B cell (primary cell): ENCODE data around the gene RYK. TPM values are rescaled to one million over a fixed set of nuclear protein-coding genes. Genes with fewer than 3 reads are reported as not detected.

Experiments
- ATAC-seq: fragments of 200-7000 bp; cut with Tn5 transposase; one replicate; pipeline ENCODE4 v1.10.0; 2021; ENCODE audit warnings: low read depth, mild to moderate bottlenecking, moderate number of reproducible peaks, moderate library complexity
- CTCF ChIA-PET: fragments of 350-600 bp; sonication (Branson Sonifier 250); formaldehyde crosslinking; loops from one replicate; lab custom pipeline; 2021; ENCODE audit warnings: antibody characterized with exemption, inconsistent platforms; lab: Charles Lee
- POLR2A ChIA-PET: fragments of 350-600 bp; sonication (Branson Sonifier 250); formaldehyde crosslinking; loops from one replicate; lab custom pipeline; 2021; ENCODE audit warnings: antibody characterized with exemption; lab: Charles Lee
- DNase-seq: peaks from one replicate; pipeline ENCODE4 v3.0.0; 2013
- H2AFZ ChIP-seq: 2 replicates; pipeline ENCODE4 v1.6.1; 2012; ENCODE audit warnings: mild to moderate bottlenecking, low read depth, low read length; ENCODE audit not compliant: insufficient read depth, poor library complexity, severe bottlenecking
- H3K27ac ChIP-seq, 2 donors: 1 replicate in 1 of 2; 2 replicates in 1 of 2; pipeline ENCODE4 v1.5.1; 2012 to 2013; ENCODE audit warnings: low read length in 2 of 2, mild to moderate bottlenecking in 2 of 2, moderate library complexity in 1 of 2
- H3K27me3 ChIP-seq, 4 experiments: fragments of 200-600 bp in 1 of 4; sonication (generic) in 1 of 4; replicated peaks in 1 of 4; 1 replicate in 2 of 4; 2 replicates in 2 of 4; pipeline versions ENCODE4 v1.6.1 to v1.7.0; 2013 to 2016; ENCODE audit warnings: low read length in 3 of 4, mild to moderate bottlenecking in 2 of 4, mixed read lengths in 1 of 4, moderate library complexity in 1 of 4; ENCODE audit not compliant: insufficient read depth in 4 of 4, control insufficient read depth in 3 of 4; ENCODE audit errors: control extremely low read depth in 1 of 4
- H3K36me3 ChIP-seq, 2 experiments: replicated peaks in 1 of 2; 1 replicate in 1 of 2; 2 replicates in 1 of 2; pipeline versions ENCODE4 v1.6.1 to v1.7.1; 2013; ENCODE audit warnings: low read length in 1 of 2; ENCODE audit not compliant: insufficient read depth in 2 of 2, control insufficient read depth in 1 of 2; ENCODE audit errors: control extremely low read depth in 1 of 2, extremely low read depth in 1 of 2
- H3K4me1 ChIP-seq, 2 donors: fragments of 200-600 bp in 1 of 2; sonication (generic) in 1 of 2; 1 replicate in 1 of 2; 2 replicates in 1 of 2; pipeline versions ENCODE4 v1.5.1 to v1.6.1; 2013 to 2017; ENCODE audit warnings: low read length in 2 of 2; ENCODE audit not compliant: control insufficient read depth in 2 of 2, insufficient read depth in 2 of 2
- H3K4me2 ChIP-seq: replicated peaks from 2 replicates; pipeline ENCODE3; 2012; ENCODE audit warnings: mild to moderate bottlenecking, low read depth, low read length; ENCODE audit not compliant: poor library complexity, severe bottlenecking
- H3K4me3 ChIP-seq, 5 experiments: fragments of 200-600 bp in 1 of 5; sonication (generic) in 1 of 5; 1 replicate in 3 of 5; 2 replicates in 2 of 5; pipeline versions ENCODE4 v1.5.1 to v1.7.0; 2011 to 2016; ENCODE audit warnings: low read length in 4 of 5, mild to moderate bottlenecking in 4 of 5, low read depth in 2 of 5, control low read depth in 1 of 5, moderate library complexity in 1 of 5; ENCODE audit not compliant: insufficient read depth in 1 of 5; ENCODE audit errors: control extremely low read depth in 1 of 5, extremely low read depth in 1 of 5
- H3K79me2 ChIP-seq: fragments of 200-600 bp; sonication (generic); one replicate; pipeline ENCODE4 v1.6.0; 2016; ENCODE audit warnings: low read length; ENCODE audit not compliant: control insufficient read depth, insufficient read depth
- H3K9ac ChIP-seq: fragments of 200-600 bp; sonication (generic); 2 replicates; pipeline ENCODE4 v1.6.1; 2017; ENCODE audit warnings: mild to moderate bottlenecking, low read length, moderate library complexity
- H3K9me3 ChIP-seq, 3 donors: one replicate each; pipeline versions ENCODE4 v1.6.1 to v1.7.1; 2013; ENCODE audit warnings: low read length in 2 of 3; ENCODE audit not compliant: control insufficient read depth in 2 of 3, insufficient read depth in 1 of 3; ENCODE audit errors: control extremely low read depth in 1 of 3
- H4K20me1 ChIP-seq: 2 replicates; pipeline ENCODE4 v1.6.0; 2012; ENCODE audit warnings: mild to moderate bottlenecking, low read length; ENCODE audit not compliant: insufficient read depth, control insufficient read depth, poor library complexity, severe bottlenecking
- H3K27ac Mint-ChIP-seq: one replicate; pipeline ENCODE4 v1.8.0; 2021; ENCODE audit warnings: mixed read lengths
- H3K27me3 Mint-ChIP-seq: one replicate; pipeline ENCODE4 v1.8.0; 2021; ENCODE audit warnings: mixed read lengths
- H3K4me1 Mint-ChIP-seq: one replicate; pipeline ENCODE4 v1.8.0; 2021; ENCODE audit warnings: mixed read lengths
- H3K4me3 Mint-ChIP-seq: one replicate; pipeline ENCODE4 v1.8.0; 2021; ENCODE audit warnings: mixed read lengths
- H3K9me3 Mint-ChIP-seq: one replicate; pipeline ENCODE4 v1.8.0; 2022; ENCODE audit warnings: mixed read lengths; ENCODE audit not compliant: insufficient read depth
- EZH2 ChIP-seq: IDR thresholded peaks from 2 replicates; pipeline ENCODE4 v1.6.1; 2012; ENCODE audit warnings: borderline replicate concordance, low read depth, mild to moderate bottlenecking, moderate library complexity, low read length; ENCODE audit not compliant: insufficient read depth, poor library complexity, severe bottlenecking
- WGBS: methylation state at CpG from one replicate; pipeline ENCODE4 v1.1.5; 2013; ENCODE audit warnings: missing lambda C conversion rate; ENCODE audit not compliant: insufficient coverage; 5-methylcytosine and 5-hydroxymethylcytosine counted together
- intact Hi-C: fragments of 100-400 bp; cut with micrococcal nuclease; formaldehyde crosslinking; loops from one replicate; pipeline ENCODE4 v1.10.0; 2022
- polyA plus RNA-seq: library from polyadenylated mRNA; depleted of rRNA; stranded (reverse); fragments of >200 nt; gene quantifications from 2 replicates; pipeline ENCODE4 v1.2.3, GENCODE V29; 2012
- total RNA-seq, 2 donors: library from RNA; stranded (reverse); fragments of 120-200 nt in 1 of 2; gene quantifications; 1 replicate in 1 of 2; 2 replicates in 1 of 2; pipeline versions ENCODE4 v1.2.3 to v1.2.4, GENCODE V29; 2013 to 2022
- TF ChIP-seq, protein P1 (sequence below): fragments of 200-600 bp; IDR thresholded peaks from one replicate; pipeline ENCODE4 v1.8.0; 2022; ENCODE audit warnings: antibody characterized with exemption, mild to moderate bottlenecking

Gene RYK
- total and polyA plus RNA-seq, 2 donors (not counting 1 experiment from before 2014, with no cell fraction given) = 16.9 to 67.7 TPM

DNA sequence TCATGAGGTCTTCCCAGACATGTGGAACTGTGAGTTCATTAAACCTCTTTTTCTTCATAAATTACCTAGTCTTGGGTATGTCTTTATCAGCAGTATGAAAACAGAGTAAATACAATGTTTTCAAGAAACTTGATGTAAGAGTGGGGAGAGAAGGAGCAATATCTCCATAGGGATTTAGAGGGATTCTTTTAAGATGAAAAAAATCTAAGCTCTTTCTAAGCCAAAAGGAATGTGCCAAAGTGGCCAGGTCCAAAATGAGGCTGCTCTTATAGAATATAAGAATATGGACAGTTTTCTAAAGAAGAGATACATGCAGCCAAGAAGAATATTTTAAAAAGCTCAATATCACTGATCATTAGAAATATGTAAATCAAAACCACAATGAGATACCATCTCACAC, 23.9 kb upstream of the RYK start:
- H3K4me1 Mint-ChIP-seq = no peaks in the 10 kb centered on the region
- no peak overlapping the region for H3K4me3 Mint-ChIP-seq
- peaks cover 0 to 4% (median 0%) of the 10 kb centered on the region in 3 donors for H3K9me3 ChIP-seq
- peaks cover 58% of the 10 kb centered on the region for H3K27me3 Mint-ChIP-seq
- no peaks in the 10 kb centered on the region for H3K4me1 ChIP-seq
- DNase-seq (no peak), ATAC-seq (no peak)
- no peak overlapping the region for H2AFZ ChIP-seq
- no peak overlapping the region for H3K27ac Mint-ChIP-seq
- no peaks in the 10 kb centered on the region for H3K79me2 ChIP-seq
- H3K4me3 ChIP-seq = no peak overlapping the region
- H3K4me2 ChIP-seq = no peak overlapping the region
- H3K9me3 Mint-ChIP-seq = no peaks in the 10 kb centered on the region
- H4K20me1 ChIP-seq = no peaks in the 10 kb centered on the region
- H3K27me3 ChIP-seq = peaks cover 0 to 32% (median 5%) of the 10 kb centered on the region in 4 experiments
- intact Hi-C loops = no loop called here
- POLR2A ChIA-PET = no interaction called here
- TF ChIP-seq, protein P1, sequence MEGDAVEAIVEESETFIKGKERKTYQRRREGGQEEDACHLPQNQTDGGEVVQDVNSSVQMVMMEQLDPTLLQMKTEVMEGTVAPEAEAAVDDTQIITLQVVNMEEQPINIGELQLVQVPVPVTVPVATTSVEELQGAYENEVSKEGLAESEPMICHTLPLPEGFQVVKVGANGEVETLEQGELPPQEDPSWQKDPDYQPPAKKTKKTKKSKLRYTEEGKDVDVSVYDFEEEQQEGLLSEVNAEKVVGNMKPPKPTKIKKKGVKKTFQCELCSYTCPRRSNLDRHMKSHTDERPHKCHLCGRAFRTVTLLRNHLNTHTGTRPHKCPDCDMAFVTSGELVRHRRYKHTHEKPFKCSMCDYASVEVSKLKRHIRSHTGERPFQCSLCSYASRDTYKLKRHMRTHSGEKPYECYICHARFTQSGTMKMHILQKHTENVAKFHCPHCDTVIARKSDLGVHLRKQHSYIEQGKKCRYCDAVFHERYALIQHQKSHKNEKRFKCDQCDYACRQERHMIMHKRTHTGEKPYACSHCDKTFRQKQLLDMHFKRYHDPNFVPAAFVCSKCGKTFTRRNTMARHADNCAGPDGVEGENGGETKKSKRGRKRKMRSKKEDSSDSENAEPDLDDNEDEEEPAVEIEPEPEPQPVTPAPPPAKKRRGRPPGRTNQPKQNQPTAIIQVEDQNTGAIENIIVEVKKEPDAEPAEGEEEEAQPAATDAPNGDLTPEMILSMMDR = no peak
- no peak for TF ChIP-seq EZH2
- H3K9ac ChIP-seq = no peak overlapping the region
- H3K36me3 ChIP-seq = no peaks in the 10 kb centered on the region
- CTCF ChIA-PET = interaction anchor here (1.0 kb wide), 1 partner anchor 62 kb away, joined by 8 read pairs; no protein-coding TSS in a partner anchor
- no peak overlapping the region for H3K27ac ChIP-seq

DNA sequence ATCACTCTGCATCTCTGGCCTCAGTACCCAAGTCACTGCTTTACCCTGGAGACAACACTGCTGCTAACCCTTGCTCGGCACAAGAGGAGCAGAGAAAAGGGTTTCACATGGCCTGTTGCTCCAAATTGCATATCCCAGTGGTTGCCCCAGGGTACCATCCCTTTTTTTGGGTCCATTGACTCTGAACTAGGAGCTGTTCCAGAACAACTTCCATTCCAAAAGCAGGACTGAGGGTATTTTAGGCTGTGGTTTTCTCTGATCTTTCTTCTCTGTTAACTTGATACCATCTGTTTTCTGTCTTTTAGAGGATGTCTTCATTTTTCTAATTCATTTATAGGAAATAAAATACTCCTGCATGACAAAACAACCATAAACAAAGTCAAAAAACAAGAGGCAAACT, 17.3 kb upstream of the RYK start:
- H3K27me3 Mint-ChIP-seq = peaks cover 52% of the 10 kb centered on the region
- no peaks in the 10 kb centered on the region for H3K79me2 ChIP-seq
- H3K4me1 Mint-ChIP-seq = no peaks in the 10 kb centered on the region
- H3K4me3 Mint-ChIP-seq = no peak overlapping the region
- DNase-seq (no peak), ATAC-seq (no peak)
- TF ChIP-seq, protein P1 = no peak
- no peak for TF ChIP-seq EZH2
- H3K9me3 ChIP-seq = peaks cover 0 to 1% (median 0%) of the 10 kb centered on the region in 3 donors
- H4K20me1 ChIP-seq = no peaks in the 10 kb centered on the region
- ChIA-PET POLR2A (no interaction called here), CTCF (no interaction called here)
- H2AFZ ChIP-seq = no peak overlapping the region
- no peak overlapping the region for H3K27ac Mint-ChIP-seq
- no peak overlapping the region for H3K4me3 ChIP-seq
- H3K9ac ChIP-seq = no peak overlapping the region
- 100% methylated on average over 1 of the region's 1 CpG for WGBS
- no peaks in the 10 kb centered on the region for H3K36me3 ChIP-seq
- H3K27me3 ChIP-seq = peaks cover 0 to 29% (median 6%) of the 10 kb centered on the region in 4 experiments
- no peak overlapping the region for H3K27ac ChIP-seq
- H3K4me2 ChIP-seq = no peak overlapping the region
- H3K4me1 ChIP-seq = no peaks in the 10 kb centered on the region
- intact Hi-C loops = no loop called here
- no peaks in the 10 kb centered on the region for H3K9me3 Mint-ChIP-seq
